ENCODE data around the gene SAV1. TPM values are rescaled to one million over a fixed set of nuclear protein-coding genes. Genes with fewer than 3 reads are reported as not detected.
A peak's percentile ranks its signal among the peaks of the same experiment; 100 is the strongest.
"Not testable (repeated sequence)": the region's sequence is repeated elsewhere in the genome, so short reads cannot be mapped to it uniquely, and the experiment has no call there.

The SAV1 gene
- total and polyA plus RNA-seq, 2 experiments from 2014 or later, result 18.6 to 34.4 TPM

- TF ChIP-seq CTCF (IDR thresholded peaks at IDR 0.05; ENCODE audit: low read depth, low read length), result no peak
- Histone ChIP-seq H3K27me3 (no peaks in the 10 kb centered on the region), H3K9me3 (ENCODE audit: low read depth) (no peaks in the 10 kb centered on the region), H3K4me3 (no peak overlapping the region), H3K4me1 (ENCODE audit: low read depth) (peaks cover 13% of the 10 kb centered on the region), H3K27ac (no peak overlapping the region), H3K36me3 (no peaks in the 10 kb centered on the region)
- no peak for DNase-seq (ENCODE audit: low read depth in 1 of 2, low spot score in 1 of 2)
Observed at GRCh38 chr14:50669441-50669986, 1.4 kb upstream of the SAV1 start.

GRCh38 chr14:50668826-50669143 lies 679 bp upstream of the SAV1 start:
- H3K4me1 ChIP-seq (ENCODE audit: low read depth), result peaks cover 13% of the 10 kb centered on the region
- H3K27ac ChIP-seq, result peak overlapping the region; percentile 97
- no peak for TF ChIP-seq CTCF (IDR thresholded peaks at IDR 0.05; ENCODE audit: low read depth, low read length)
- H3K36me3 ChIP-seq, result no peaks in the 10 kb centered on the region
- H3K4me3 ChIP-seq, result peak overlapping the region; percentile 87
- no peak for DNase-seq (ENCODE audit: low read depth in 1 of 2, low spot score in 1 of 2)
- no peaks in the 10 kb centered on the region for H3K27me3 ChIP-seq
- no peaks in the 10 kb centered on the region for H3K9me3 ChIP-seq (ENCODE audit: low read depth)

- Histone ChIP-seq H3K9me3 (ENCODE audit: low read depth) (no peaks in the 10 kb centered on the region), H3K36me3 (no peaks in the 10 kb centered on the region), H3K27me3 (no peaks in the 10 kb centered on the region), H3K4me3 (peak overlapping the region; percentile 87), H3K4me1 (ENCODE audit: low read depth) (peaks cover 13% of the 10 kb centered on the region), H3K27ac (peak overlapping the region; percentile 97)
- no peak for TF ChIP-seq CTCF (IDR thresholded peaks at IDR 0.05; ENCODE audit: low read depth, low read length)
- no peak for DNase-seq (ENCODE audit: low read depth in 1 of 2, low spot score in 1 of 2)
Observed at GRCh38 chr14:50667684-50667995, 466 bp downstream of the SAV1 start.

GRCh38 chr14:50666772-50667683 lies 1.1 kb downstream of the SAV1 start:
- Histone ChIP-seq H3K4me3 (peak overlapping the region; percentile 87), H3K4me1 (ENCODE audit: low read depth) (peaks cover 13% of the 10 kb centered on the region), H3K36me3 (no peaks in the 10 kb centered on the region), H3K9me3 (ENCODE audit: low read depth) (no peaks in the 10 kb centered on the region), H3K27ac (peak overlapping the region; percentile 97), H3K27me3 (no peaks in the 10 kb centered on the region)
- TF ChIP-seq CTCF (IDR thresholded peaks at IDR 0.05; ENCODE audit: low read depth, low read length), result no peak
- DNase-seq (ENCODE audit: low read depth in 1 of 2, low spot score in 1 of 2), result peak; percentile 59 to 80

- H3K4me1 ChIP-seq (ENCODE audit: low read depth), result peaks cover 13% of the 10 kb centered on the region
- H3K9me3 ChIP-seq (ENCODE audit: low read depth); H3K4me3 ChIP-seq; H3K27me3 ChIP-seq; H3K27ac ChIP-seq; DNase-seq (ENCODE audit: low read depth in 1 of 2, low spot score in 1 of 2); H3K36me3 ChIP-seq: not testable (repeated sequence)
Observed at GRCh38 chr14:50665300-50665699, 2.8 kb downstream of the SAV1 start.

- H3K4me3 ChIP-seq; DNase-seq (ENCODE audit: low read depth in 1 of 2, low spot score in 1 of 2); H3K27me3 ChIP-seq; H3K9me3 ChIP-seq (ENCODE audit: low read depth); H3K36me3 ChIP-seq; H3K27ac ChIP-seq: not testable (repeated sequence)
- H3K4me1 ChIP-seq (ENCODE audit: low read depth), result peaks cover 13% of the 10 kb centered on the region
Observed at GRCh38 chr14:50664579-50664978, 3.5 kb downstream of the SAV1 start.
